H9 (cell line): ENCODE results near the gene CRB3. TPM values are rescaled to one million over a fixed set of nuclear protein-coding genes. Genes with fewer than 3 reads are reported as not detected.

Experiments used
- DNase-seq: peaks from one replicate; pipeline ENCODE4 v3.0.0-alpha.2; 2017
- H2AFZ ChIP-seq: one replicate; pipeline ENCODE4 v1.6.1; 2013; ENCODE audit warnings: mild to moderate bottlenecking, low read length, control low read depth, moderate library complexity
- H2AK5ac ChIP-seq: 2 replicates; pipeline ENCODE4 v1.6.1; 2013; ENCODE audit warnings: low read length, control low read depth, mixed read lengths; ENCODE audit not compliant: insufficient read length
- H2BK120ac ChIP-seq: one replicate; pipeline ENCODE4 v1.6.1; 2013; ENCODE audit warnings: low read depth, mild to moderate bottlenecking, low read length, control low read depth, inconsistent platforms; ENCODE audit not compliant: poor library complexity, severe bottlenecking
- H2BK12ac ChIP-seq: 2 replicates; pipeline ENCODE4 v1.6.1; 2013; ENCODE audit warnings: low read length, control low read depth, mixed read lengths, low read depth; ENCODE audit not compliant: insufficient read length
- H2BK15ac ChIP-seq: 2 replicates; pipeline ENCODE4 v1.6.1; 2013; ENCODE audit warnings: low read depth, low read length, control low read depth
- H2BK20ac ChIP-seq: one replicate; pipeline ENCODE4 v1.6.1; 2013; ENCODE audit warnings: low read depth, mild to moderate bottlenecking, low read length, control low read depth, inconsistent platforms; ENCODE audit not compliant: poor library complexity, severe bottlenecking
- H2BK5ac ChIP-seq: 2 replicates; pipeline ENCODE4 v1.6.1; 2013; ENCODE audit warnings: low read length, control low read depth, mixed read lengths; ENCODE audit not compliant: insufficient read length
- H3K14ac ChIP-seq: 2 replicates; pipeline ENCODE4 v1.6.1; 2013; ENCODE audit warnings: low read length, control low read depth; ENCODE audit not compliant: insufficient read depth
- H3K18ac ChIP-seq: 2 replicates; pipeline ENCODE4 v1.6.1; 2013; ENCODE audit warnings: low read depth, mild to moderate bottlenecking, mixed read lengths, low read length, control low read depth; ENCODE audit not compliant: insufficient read length
- H3K23ac ChIP-seq: 2 replicates; pipeline ENCODE4 v1.6.1; 2013; ENCODE audit warnings: low read length, control low read depth, mixed read lengths, low read depth; ENCODE audit not compliant: insufficient read length
- H3K23me2 ChIP-seq: 2 replicates; pipeline ENCODE4 v1.6.1; 2013; ENCODE audit warnings: low read depth, mild to moderate bottlenecking, mixed read lengths, low read length, control low read depth; ENCODE audit not compliant: insufficient read length, poor library complexity, severe bottlenecking
- H3K27ac ChIP-seq: 2 replicates; pipeline ENCODE4 v1.5.1; 2013; ENCODE audit warnings: low read length, control low read depth, mixed read lengths, low read depth; ENCODE audit not compliant: insufficient read length
- H3K27me3 ChIP-seq: 2 replicates; pipeline ENCODE4 v1.6.1; 2013; ENCODE audit warnings: low read length, control low read depth, inconsistent platforms; ENCODE audit not compliant: insufficient read depth
- H3K4ac ChIP-seq: 2 replicates; pipeline ENCODE4 v1.6.1; 2013; ENCODE audit warnings: low read depth, mild to moderate bottlenecking, control low read depth, inconsistent platforms, low read length, moderate library complexity
- H3K4me1 ChIP-seq: 2 replicates; pipeline ENCODE4 v1.6.1; 2013; ENCODE audit warnings: low read length, control low read depth, inconsistent platforms; ENCODE audit not compliant: insufficient read depth
- H3K4me2 ChIP-seq: 2 replicates; pipeline ENCODE4 v1.6.1; 2013; ENCODE audit warnings: low read length, control low read depth, mixed read lengths; ENCODE audit not compliant: insufficient read length, insufficient read depth
- H3K56ac ChIP-seq: 2 replicates; pipeline ENCODE4 v1.6.1; 2013; ENCODE audit warnings: low read depth, mild to moderate bottlenecking, mixed read lengths, low read length, control low read depth; ENCODE audit not compliant: insufficient read length
- H3K79me1 ChIP-seq: 2 replicates; pipeline ENCODE4 v1.6.1; 2013; ENCODE audit warnings: low read depth, mild to moderate bottlenecking, moderate library complexity, low read length, control low read depth, inconsistent platforms; ENCODE audit not compliant: insufficient read depth, poor library complexity, severe bottlenecking
- H3K79me2 ChIP-seq: 2 replicates; pipeline ENCODE4 v1.6.1; 2013; ENCODE audit warnings: low read length, control low read depth, inconsistent platforms; ENCODE audit not compliant: insufficient read depth
- H3K9ac ChIP-seq: 2 replicates; pipeline ENCODE4 v1.6.1; 2013; ENCODE audit warnings: low read length, control low read depth, mixed read lengths; ENCODE audit not compliant: insufficient read length; ENCODE audit errors: extremely low read depth
- H3K9me3 ChIP-seq: one replicate; pipeline ENCODE4 v1.6.1; 2013; ENCODE audit warnings: low read depth, low read length, inconsistent platforms; ENCODE audit not compliant: control insufficient read depth
- H3T11ph ChIP-seq: one replicate; pipeline ENCODE4 v1.6.1; 2013; ENCODE audit warnings: mild to moderate bottlenecking, low read length, control low read depth, inconsistent platforms
- H4K20me1 ChIP-seq: one replicate; pipeline ENCODE4 v1.6.1; 2013; ENCODE audit not compliant: control insufficient read depth, insufficient read length, insufficient read depth
- H4K5ac ChIP-seq: 2 replicates; pipeline ENCODE4 v1.6.1; 2013; ENCODE audit warnings: low read depth, mild to moderate bottlenecking, mixed read lengths, low read length, control low read depth; ENCODE audit not compliant: insufficient read length
- H4K8ac ChIP-seq: replicated peaks from 2 replicates; pipeline ENCODE4 v1.6.1; 2013; ENCODE audit warnings: low read length, control low read depth, mixed read lengths, low read depth; ENCODE audit not compliant: insufficient read length
- H4K91ac ChIP-seq: 2 replicates; pipeline ENCODE4 v1.6.1; 2013; ENCODE audit warnings: low read depth, mild to moderate bottlenecking, moderate library complexity, mixed read lengths, low read length, control low read depth; ENCODE audit not compliant: insufficient read length
- H3K27ac Mint-ChIP-seq, 3 experiments: 2 replicates in 2 of 3; 3 replicates in 1 of 3; pipeline ENCODE4 v1.8.0; 2020 to 2021; ENCODE audit warnings: mixed read lengths in 3 of 3, mild to moderate bottlenecking in 1 of 3, moderate library complexity in 1 of 3
- H3K27me3 Mint-ChIP-seq: 2 replicates; pipeline ENCODE4 v1.8.0; 2021; ENCODE audit warnings: low read depth, mild to moderate bottlenecking, moderate library complexity, mixed read lengths
- H3K36me3 Mint-ChIP-seq, 3 experiments: 2 replicates in 2 of 3; 3 replicates in 1 of 3; pipeline ENCODE4 v1.8.0; 2020 to 2021; ENCODE audit warnings: low read depth in 3 of 3, mixed read lengths in 3 of 3; ENCODE audit not compliant: insufficient read depth in 1 of 3
- H3K4me1 Mint-ChIP-seq, 2 experiments: 2 replicates each; pipeline ENCODE4 v1.8.0; 2020; ENCODE audit warnings: mixed read lengths in 2 of 2
- H3K4me3 Mint-ChIP-seq, 2 experiments: 2 replicates in 1 of 2; 3 replicates in 1 of 2; pipeline ENCODE4 v1.8.0; 2020 to 2021; ENCODE audit warnings: mild to moderate bottlenecking in 2 of 2, mixed read lengths in 2 of 2, moderate library complexity in 1 of 2
- H3K9me3 Mint-ChIP-seq, 2 experiments: 2 replicates in 1 of 2; 3 replicates in 1 of 2; pipeline ENCODE4 v1.8.0; 2020; ENCODE audit warnings: mild to moderate bottlenecking in 2 of 2, mixed read lengths in 2 of 2, moderate library complexity in 1 of 2
- WGBS: extraction: QIAGEN DNeasy Blood & Tissue Kit; methylation state at CpG from one replicate; pipeline ENCODE4 v1.1.7; 2013; ENCODE audit warnings: missing lambda C conversion rate, low lambda C conversion rate, mixed read lengths; ENCODE audit not compliant: insufficient read length; ENCODE audit errors: extremely low coverage; 5-methylcytosine and 5-hydroxymethylcytosine counted together
- total RNA-seq: library from RNA; stranded (reverse); gene quantifications from 2 replicates; pipeline ENCODE4 v1.2.1, GENCODE V29; 2021
- TF ChIP-seq, protein P1 (sequence below): fragments of 200-600 bp; sonication (generic); conservative IDR thresholded peaks from 3 replicates; pipeline ENCODE4 v1.8.0; 2021; ENCODE audit warnings: antibody characterized with exemption, mild to moderate bottlenecking

CRB3 gene
- total RNA-seq, 1 experiment from 2014 or later = 32.1 TPM

DNA sequence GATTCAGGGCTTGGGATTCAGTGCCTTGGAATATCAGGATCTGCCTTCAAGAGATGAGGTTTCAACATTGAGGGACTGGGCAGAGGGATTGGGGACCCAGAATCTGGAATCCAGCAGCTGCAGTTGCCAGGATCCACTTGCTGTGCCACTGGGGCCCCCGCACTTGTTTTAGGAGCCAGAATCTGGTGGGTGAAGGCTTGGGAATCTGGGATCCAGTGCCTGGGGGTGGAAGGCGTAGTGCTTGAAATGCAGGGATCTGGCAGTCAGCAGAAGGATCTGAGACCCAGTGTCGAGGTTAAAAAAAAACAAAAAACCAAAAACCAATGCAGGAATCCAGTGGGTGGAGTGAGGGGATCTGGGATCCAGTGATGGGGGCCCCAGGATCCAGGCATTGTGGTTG is 23.2 kb upstream of the CRB3 start:
- Mint-ChIP-seq H3K9me3 (no peaks in the 10 kb centered on the region), H3K4me1 (no peaks in the 10 kb centered on the region; a peak in 1 of 4 replicates), H3K36me3 (peaks cover 7 to 11% (median 9%) of the 10 kb centered on the region in 3 experiments; a peak in 6 of 7 replicates), H3K4me3 (peak overlapping the region in 1 of 2 experiments; percentile 29; a peak in 1 of 5 replicates), H3K27ac (peak overlapping the region in 2 of 3 experiments; percentile 16 to 65; a peak in 2 of 7 replicates), H3K27me3 (peaks cover 5% of the 10 kb centered on the region)
- Histone ChIP-seq H4K20me1 (peaks cover 2% of the 10 kb centered on the region), H3K56ac (no peak overlapping the region), H3K18ac (no peak overlapping the region), H3K23me2 (no peaks in the 10 kb centered on the region), H4K8ac (no peak overlapping the region), H2BK12ac (no peak overlapping the region), H3K9ac (no peak overlapping the region), H3K4ac (no peak overlapping the region), H3K79me1 (no peaks in the 10 kb centered on the region), H2AK5ac (no peak overlapping the region), H2BK120ac (no peak overlapping the region), H3K27ac (no peak overlapping the region), H3K23ac (no peak overlapping the region), H3T11ph (no peak overlapping the region), H3K4me1 (no peaks in the 10 kb centered on the region), H4K91ac (no peak overlapping the region), H3K9me3 (no peaks in the 10 kb centered on the region), H3K79me2 (no peaks in the 10 kb centered on the region), H4K5ac (no peak overlapping the region), H3K4me2 (no peak overlapping the region), H2AFZ (no peak overlapping the region), H2BK5ac (no peak overlapping the region), H3K27me3 (no peaks in the 10 kb centered on the region), H2BK20ac (no peak overlapping the region), H2BK15ac (no peak overlapping the region), H3K14ac (no peak overlapping the region)
- TF ChIP-seq, protein P1, sequence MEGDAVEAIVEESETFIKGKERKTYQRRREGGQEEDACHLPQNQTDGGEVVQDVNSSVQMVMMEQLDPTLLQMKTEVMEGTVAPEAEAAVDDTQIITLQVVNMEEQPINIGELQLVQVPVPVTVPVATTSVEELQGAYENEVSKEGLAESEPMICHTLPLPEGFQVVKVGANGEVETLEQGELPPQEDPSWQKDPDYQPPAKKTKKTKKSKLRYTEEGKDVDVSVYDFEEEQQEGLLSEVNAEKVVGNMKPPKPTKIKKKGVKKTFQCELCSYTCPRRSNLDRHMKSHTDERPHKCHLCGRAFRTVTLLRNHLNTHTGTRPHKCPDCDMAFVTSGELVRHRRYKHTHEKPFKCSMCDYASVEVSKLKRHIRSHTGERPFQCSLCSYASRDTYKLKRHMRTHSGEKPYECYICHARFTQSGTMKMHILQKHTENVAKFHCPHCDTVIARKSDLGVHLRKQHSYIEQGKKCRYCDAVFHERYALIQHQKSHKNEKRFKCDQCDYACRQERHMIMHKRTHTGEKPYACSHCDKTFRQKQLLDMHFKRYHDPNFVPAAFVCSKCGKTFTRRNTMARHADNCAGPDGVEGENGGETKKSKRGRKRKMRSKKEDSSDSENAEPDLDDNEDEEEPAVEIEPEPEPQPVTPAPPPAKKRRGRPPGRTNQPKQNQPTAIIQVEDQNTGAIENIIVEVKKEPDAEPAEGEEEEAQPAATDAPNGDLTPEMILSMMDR = no peak
- DNase-seq = no peak
- no CpG with 5 or more reads among the region's 3 CpGs for WGBS
